Retina (tissue), 1 donor: Measurements from ENCODE around the gene ZNF791.
"Not testable (repeated sequence)": the region's sequence is repeated elsewhere in the genome, so short reads cannot be mapped to it uniquely, and the experiment has no call there.

Source experiments
- DNase-seq: peaks from one replicate; pipeline ENCODE4 v3.0.0-alpha.2; 2016

ZNF791 gene

DNA sequence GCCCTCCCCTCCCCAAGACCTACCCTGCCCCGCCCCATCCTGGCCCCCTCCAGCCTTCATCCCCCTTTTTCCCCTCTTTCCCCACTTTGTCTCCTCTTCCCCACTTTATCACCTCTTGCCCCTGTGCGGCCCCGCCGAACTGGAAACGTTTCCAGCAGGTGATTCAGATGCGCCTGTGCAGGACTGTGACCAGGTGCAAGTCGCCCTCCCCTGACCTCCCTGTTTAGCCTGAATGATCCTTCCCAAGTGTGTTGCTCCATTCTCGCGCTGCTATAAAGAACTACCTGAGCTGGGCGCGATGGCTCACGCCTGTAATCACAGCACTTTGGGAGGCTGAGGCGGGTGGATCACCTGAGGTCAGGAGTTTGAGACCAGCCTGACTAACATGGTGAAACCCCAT lies 25.9 kb downstream of the ZNF791 start:
- DNase-seq, result no peak

GRCh38 chr19:12638611-12639182 lies 28.0 kb downstream of the ZNF791 start:
- DNase-seq, result no peak

- DNase-seq, result peak; percentile 89
These were observed 29.3 kb downstream of the ZNF791 start for GRCh38 chr19:12639901-12640613.

GRCh38 chr19:12641456-12641855 lies 30.7 kb downstream of the ZNF791 start:
- no peak for DNase-seq

DNA sequence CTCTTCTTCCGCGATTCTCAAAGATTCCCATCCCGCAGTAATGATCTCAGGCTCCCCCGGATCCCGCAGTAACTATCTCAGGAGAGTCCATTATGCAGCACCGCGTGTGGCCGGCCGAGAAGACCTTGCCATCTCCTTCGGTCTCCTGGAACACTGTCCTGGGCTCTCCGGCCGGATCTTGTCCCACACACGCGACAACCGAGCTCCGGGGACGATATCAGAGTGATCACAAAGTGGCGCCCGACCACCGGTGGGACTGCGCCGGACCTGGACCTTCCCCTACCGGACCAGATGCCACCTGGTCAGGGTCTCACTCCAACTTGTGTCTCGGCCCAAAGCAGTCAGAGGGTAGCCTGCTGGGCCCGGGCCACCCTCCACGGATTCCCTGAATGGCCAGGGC lies 31.8 kb downstream of the ZNF791 start:
- DNase-seq, result no peak

DNA sequence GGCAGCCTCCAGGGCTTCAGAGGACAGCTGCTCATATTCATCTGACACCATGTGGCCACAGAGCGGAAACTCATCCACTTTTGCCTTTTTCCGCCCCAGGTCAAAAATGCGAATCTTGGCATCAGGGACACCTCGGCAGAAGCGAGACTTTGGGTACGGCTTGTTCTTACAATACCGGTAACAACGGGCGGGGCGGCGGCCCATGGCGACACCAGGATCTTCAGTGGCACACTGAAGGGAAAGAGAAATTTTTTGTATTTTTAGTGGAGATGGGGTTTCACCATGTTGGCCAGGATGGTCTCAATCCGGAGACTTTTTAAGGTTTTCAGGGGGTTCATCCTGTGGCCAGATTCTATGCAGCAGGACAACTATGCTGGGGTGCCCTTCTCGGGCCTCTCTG lies 33.0 kb downstream of the ZNF791 start:
- not testable (repeated sequence) for DNase-seq

GRCh38 chr19:12646551-12646950 lies 35.8 kb downstream of the ZNF791 start:
- DNase-seq, result no peak

- no peak for DNase-seq
These were observed 36.3 kb downstream of the ZNF791 start for GRCh38 chr19:12647047-12647446.

GRCh38 chr19:12647490-12648071 lies 36.9 kb downstream of the ZNF791 start:
- DNase-seq, result peak; percentile 56

DNA sequence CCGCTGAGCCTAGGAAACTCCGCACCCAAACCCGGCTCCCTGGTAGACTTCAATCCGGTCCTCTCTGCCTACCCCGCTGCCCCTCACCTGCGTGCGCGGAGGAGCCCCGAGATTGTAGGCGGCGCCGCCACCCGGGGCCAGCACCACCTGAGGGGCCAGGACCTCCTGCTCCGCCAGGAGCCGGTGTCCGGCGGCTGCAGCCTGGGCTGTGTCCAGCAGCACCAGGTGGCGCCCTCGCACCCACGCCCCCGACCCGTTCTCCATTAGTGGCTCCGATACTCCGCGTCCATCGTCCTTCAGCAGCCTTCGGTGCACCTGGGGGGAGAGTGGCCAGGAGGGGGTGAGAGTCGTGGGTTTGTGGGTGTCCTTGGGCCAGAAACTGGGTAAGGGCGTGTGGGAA lies 37.4 kb downstream of the ZNF791 start:
- peak; percentile 44 for DNase-seq

- DNase-seq, result no peak
These were observed 39.2 kb downstream of the ZNF791 start for GRCh38 chr19:12649941-12650340.

DNA sequence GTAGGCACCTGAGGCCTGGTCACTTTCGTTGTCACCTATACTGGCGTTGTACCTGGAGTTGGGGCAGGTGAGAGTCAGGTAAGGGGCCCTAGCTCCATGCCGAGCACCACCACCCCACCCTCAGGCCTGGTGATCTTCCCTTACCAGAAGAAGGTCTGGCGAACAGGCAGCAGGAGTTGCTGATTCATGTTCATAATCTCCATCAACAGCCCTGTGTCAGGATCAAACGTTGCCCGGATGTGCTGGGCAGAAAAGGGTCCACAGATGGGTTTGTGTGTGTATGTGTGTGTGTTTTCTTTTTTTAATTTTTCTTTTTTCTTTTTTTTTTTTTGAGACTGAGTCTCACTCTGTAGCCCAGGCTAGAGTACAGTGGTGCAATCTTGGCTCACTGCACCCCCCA lies 41.5 kb downstream of the ZNF791 start:
- DNase-seq, result no peak

GRCh38 chr19:12655546-12655945 lies 44.8 kb downstream of the ZNF791 start:
- no peak for DNase-seq

DNA sequence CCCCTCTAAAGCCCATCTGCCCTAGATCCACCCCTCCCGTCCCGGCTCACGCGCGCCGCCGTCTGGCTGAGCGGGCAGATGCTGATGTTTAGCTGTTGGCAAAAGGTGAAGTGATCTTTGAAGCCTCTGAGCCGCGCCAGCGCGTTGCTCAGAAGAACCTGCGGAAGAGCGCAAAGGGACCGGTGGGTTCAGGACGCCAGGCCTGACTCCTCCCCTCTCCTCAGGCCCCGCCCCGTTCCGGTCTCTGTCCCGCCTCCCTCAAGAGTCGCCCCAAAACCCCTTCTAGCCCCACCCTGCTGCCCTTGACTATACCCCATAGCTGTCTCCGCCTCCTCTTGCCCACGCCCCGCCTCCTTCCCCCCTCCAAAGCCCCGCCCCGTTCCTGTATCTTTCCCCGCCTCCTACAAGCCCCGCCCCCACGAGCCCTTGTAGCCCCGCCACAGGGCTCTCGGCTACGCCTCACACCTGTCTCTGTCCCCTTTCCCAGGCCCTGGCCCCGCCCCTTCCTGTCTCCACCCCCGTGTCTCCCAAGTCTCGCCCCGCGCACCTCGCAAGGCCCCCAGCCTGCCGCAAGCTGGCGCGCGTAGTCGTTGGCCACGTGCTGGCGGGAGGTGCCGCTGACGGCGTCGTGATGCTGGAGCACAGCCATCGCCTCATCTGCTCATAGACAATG lies 46.3 kb downstream of the ZNF791 start:
- no peak for DNase-seq

DNA sequence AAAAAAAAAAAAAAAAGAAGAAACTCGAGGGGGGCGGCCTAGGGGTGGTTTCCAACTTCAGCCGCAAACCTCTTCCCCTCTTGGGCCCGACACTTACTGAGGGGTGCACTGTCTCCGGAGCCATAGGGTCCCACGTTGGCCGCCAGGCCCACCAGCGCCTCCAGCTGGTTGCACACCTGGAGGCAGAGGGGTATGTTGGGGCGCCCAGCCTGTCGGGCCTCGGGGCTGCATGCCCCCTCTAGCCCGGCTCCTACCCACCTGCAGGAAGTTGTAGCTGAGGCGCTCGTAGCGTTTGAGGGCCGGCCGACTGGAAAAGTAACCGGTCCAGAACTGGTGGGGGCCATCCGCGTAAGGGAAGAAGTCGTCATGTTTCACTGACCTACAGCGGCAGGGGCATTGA lies 47.2 kb downstream of the ZNF791 start:
- no peak for DNase-seq

DNA sequence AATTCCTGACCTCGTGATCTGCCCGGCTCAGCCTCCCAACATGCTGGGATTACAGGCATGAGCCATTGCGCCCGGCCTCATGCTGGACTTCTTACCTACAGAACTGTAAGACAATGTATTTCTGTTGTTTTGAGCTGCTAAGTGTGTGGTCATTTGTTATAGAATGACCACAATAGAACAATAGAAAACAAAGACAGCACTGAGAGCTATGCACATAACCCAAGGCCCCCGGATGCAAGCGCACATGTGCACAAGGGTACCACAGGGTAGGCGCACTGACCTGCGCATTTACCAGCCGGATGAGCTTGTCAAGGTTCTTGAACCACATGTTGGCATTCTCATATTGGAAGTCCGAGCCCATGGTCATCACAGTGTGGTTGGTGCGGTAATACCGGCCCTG lies 50.3 kb downstream of the ZNF791 start:
- no peak for DNase-seq

DNA sequence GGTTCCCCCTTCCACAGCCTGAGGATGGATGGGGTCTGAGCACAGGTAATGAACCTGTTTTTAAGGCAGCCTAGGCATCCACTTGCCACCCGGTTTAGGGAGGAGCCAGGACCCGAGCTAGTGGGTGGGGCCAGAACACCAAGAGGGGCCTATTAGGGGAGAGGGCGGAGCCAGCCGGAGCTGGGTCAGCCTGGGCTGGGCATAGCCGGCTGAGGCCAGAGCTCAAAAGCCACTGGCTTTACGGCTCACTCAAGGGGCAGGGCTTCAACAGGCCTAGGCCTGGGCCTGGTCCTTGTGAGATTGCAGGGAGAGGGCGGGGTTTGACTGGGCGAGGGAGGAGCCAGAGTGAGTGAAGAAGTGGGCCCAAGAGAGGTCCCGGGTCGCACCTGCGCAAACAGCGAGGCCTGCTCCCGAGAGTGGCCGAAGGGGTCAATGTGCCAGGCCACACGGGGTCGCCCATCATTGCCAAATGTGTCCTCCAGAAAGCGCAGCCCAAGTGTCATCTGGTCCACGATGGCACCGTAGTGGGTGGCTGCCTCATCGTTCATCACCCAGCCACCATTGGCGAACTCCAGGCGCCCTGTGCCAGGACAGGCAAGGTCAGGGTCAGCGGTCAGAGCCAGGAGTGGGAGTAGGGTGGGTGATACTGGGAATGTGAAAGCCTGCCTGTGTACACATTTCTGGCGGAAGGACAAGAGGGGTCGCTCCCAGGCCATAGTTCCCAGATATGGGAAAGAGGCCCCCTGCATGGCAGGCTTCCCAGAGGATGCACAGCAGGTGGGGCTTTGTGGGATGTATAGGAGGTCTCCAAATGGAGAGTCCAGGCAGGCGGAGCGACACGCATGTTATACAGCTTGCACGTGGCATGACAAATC lies 53.9 kb downstream of the ZNF791 start:
- no peak for DNase-seq

GRCh38 chr19:12665281-12665573 lies 54.5 kb downstream of the ZNF791 start:
- DNase-seq, result no peak

DNA sequence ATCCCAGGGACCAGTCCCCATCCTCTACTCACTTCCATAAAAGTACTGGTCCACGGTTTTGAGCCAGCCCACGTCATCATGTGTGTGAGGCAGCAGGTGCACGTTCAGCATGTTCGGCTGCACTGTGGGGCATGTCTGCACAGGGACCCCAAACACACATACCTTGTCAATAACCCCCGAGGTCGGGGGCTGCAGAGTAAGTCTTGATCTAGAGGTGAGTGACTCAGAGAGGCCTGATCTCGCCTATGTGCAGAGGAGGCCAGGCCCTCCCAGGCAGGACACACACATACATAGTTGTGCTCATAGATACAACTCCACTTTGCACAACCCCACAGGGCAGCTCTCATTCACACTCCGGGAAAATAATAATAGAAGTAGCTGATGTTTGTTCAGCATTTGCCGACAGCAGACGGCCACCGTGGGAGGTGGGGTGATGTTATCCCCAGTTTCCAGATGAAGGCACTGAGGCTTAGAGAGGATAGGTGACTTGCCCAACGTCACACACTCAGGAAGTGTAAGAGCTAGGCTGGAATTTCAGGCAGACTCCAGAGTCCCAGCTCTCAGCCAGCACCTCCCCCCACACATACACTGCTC lies 55.0 kb downstream of the ZNF791 start:
- DNase-seq, result no peak

DNA sequence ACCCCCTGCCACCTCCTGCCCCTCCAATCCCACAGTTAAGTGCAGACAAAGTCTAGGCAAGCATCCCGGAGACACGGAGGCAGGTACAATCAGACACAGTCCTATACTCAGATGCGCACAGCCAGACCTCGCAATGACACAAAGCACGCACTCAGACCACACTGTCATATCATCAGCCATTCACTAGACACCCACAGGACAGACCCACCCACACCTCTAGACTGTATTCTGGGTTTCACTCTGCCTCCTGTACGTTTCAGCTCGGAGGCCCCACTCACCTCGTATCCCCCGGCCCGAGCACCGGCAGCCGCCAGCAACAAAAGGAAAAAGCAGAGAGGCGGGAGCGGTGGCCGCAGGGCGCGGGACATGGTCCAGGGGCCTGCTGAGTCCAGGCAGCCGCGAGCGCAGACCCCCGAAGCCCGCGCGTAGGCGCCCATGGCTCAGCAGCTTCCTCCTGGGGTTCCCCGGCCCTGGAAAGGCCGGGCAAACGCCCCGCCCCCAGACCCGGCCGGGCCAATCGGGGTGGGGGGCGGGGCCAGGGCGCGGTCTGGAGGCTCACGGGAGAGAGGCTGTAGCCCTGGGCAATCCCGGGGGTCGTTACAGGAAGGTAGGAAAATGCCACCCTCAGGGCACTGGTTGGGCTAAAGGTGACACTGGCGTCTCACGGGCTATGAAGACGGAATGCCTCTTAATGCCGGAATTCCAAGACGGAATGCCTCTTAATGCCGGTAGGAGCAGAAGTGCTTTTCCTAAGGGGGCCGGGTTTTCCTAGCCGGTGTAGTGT lies 55.7 kb downstream of the ZNF791 start, which contains the start of the genes MAN2B1 and WDR83:
Gene MAN2B1 (minus strand): TSS at position 478 of the 784 bp plus-strand sequence. CDS start 41 bp downstream, at position 437.
Gene WDR83 (plus strand): TSS at position 543 of the 784 bp plus-strand sequence. CDS start 2,984 bp downstream, outside the sequence.
- DNase-seq, result peak; percentile 93

- no peak for DNase-seq
These were observed 57.1 kb downstream of the ZNF791 start for GRCh38 chr19:12667731-12668302.
